Measurements from ENCODE around the gene RRBP1.

RRBP1 gene

GRCh38 chr20:17579369-17580039 is 102.5 kb downstream of the RRBP1 start:
- DNase-seq (ENCODE audit: low read depth, low spot score) = no peak

DNA sequence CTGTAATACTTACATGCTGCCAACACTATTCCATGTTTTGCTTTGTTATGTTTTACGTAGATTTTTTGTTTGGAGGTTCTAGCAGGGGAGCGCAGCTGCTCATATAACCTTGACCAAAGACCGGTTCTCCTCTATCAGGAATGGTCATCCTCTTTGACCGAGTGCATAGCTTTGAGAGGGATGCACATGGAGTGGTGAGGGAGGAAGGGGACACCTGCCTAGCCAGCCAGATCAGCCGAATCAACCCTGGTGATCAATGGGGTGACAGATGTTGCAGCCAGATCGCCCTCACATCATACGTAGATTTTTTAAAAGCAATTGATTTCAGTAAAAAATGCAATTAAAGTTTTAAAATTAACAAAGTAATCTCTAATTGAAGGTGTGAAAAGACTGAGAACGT is 105.8 kb downstream of the RRBP1 start:
- no peak for DNase-seq (ENCODE audit: low read depth, low spot score)

DNA sequence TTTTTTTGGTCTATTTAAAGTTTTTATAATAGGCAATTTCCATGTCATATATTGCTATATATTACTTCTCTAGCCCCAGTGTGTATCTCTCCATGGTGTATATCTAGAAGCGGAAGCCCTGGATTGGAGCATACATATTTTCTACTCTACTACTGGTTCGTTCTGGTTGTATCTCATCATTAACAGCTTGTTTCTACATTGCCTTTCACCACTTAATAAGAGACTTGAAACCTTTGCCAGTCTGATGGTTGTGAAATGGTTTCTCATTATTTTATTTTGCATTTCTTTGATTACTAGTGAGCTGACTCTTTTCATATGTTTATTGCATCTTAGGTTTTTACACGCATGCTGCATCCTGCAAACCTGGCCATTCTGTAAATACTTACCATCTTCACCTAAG is 108.6 kb downstream of the RRBP1 start:
- no peak for DNase-seq (ENCODE audit: low read depth, low spot score)

GRCh38 chr20:17572034-17572638 is 109.9 kb downstream of the RRBP1 start:
- no peak for DNase-seq (ENCODE audit: low read depth, low spot score)

- no peak for DNase-seq (ENCODE audit: low read depth, low spot score)
Observed at GRCh38 chr20:17571153-17571527, 110.9 kb downstream of the RRBP1 start.

GRCh38 chr20:17570347-17571152 is 111.5 kb downstream of the RRBP1 start:
- DNase-seq (ENCODE audit: low read depth, low spot score) = no peak

GRCh38 chr20:17569616-17570346 is 112.3 kb downstream of the RRBP1 start, which contains the start of gene DSTN:
Gene DSTN, plus strand, starts transcription at chr20:17570075. Its CDS starts 134 bp downstream, at chr20:17570209.
- DNase-seq (ENCODE audit: low read depth, low spot score) = peak; percentile 71

GRCh38 chr20:17568972-17569521 is 113.0 kb downstream of the RRBP1 start:
- DNase-seq (ENCODE audit: low read depth, low spot score) = peak; percentile 53

GRCh38 chr20:17568045-17568788 is 113.8 kb downstream of the RRBP1 start:
- DNase-seq (ENCODE audit: low read depth, low spot score) = no peak

DNA sequence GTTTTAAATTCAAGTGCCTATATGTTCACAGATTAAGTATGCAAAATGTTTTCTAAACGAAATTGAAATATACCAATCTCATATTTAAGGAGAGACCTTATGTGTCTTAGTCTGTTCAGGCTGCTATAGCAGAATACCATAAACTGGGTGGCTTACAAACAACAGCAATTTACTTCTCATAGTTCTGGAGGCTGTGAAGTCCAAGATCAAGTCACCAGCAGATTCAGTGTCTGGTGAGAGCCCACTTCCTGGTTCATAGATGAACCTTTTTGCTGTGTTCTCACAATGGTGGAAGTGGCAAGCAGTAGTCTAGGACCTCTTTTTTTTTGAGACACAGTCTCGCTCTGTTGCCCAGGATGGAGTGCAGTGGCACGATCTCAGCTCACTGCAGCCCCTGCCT is 115.7 kb downstream of the RRBP1 start:
- no peak for DNase-seq (ENCODE audit: low read depth, low spot score)

DNA sequence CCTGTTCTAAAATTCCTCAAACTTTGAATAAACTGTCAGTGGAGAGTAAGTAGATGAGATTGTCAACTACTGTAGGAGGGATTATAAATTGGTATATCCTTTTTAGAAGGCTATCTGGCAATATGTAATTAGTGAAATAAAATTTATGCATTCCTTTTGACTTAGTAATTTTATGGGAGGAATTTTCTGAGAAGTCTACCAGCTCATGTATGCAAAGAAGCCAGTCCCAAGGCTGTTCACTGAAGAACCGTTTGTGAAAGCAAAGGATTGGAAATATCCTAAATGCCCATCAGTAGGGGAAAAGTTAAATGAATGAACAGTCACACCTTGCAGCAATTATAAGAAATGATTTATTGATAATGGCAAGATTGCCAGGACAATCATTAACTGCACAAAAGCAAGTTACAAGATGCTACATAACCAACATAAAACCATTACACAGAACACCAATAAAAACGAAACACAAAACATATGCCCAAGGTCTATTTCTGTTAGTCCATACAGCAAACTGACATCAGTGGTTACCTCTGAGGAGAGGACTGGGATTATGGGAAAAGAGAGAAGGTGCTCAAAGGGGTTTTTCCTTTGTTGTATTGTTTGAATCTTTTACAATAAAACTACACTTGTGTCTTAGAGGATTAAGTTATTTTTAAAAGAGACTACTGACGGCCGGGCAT is 116.7 kb downstream of the RRBP1 start:
- DNase-seq (ENCODE audit: low read depth, low spot score) = no peak
